ENCODE measurements around the gene SEMA5A. TPM values are rescaled to one million over a fixed set of nuclear protein-coding genes. Genes with fewer than 3 reads are reported as not detected.

The SEMA5A gene
- polyA plus RNA-seq, 1 donor (not counting 4 experiments of a cell fraction or from before 2014, with no cell fraction given) = 0.16 TPM

GRCh38 chr5:9537223-9538141 lies 8.4 kb downstream of the SEMA5A start:
- FAIRE-seq (no peak), DNase-seq (ENCODE audit: low read depth, low spot score) (no peak)
- no peaks in the 10 kb centered on the region for H3K79me2 ChIP-seq (ENCODE audit: control insufficient read depth, insufficient read depth, low read length)
- no peaks in the 10 kb centered on the region for H3K36me3 ChIP-seq (ENCODE audit: control insufficient read depth in 2 of 2, extremely low read depth in 1 of 2, insufficient read depth in 2 of 2, low read length in 2 of 2)
- no peaks in the 10 kb centered on the region for H4K20me1 ChIP-seq (ENCODE audit: control insufficient read depth, extremely low read depth, insufficient read depth, low read length)
- H3K4me2 ChIP-seq (ENCODE audit: control insufficient read depth, extremely low read depth, insufficient read depth, low read depth, low read length) = no peak overlapping the region
- TF ChIP-seq EZH2 (IDR thresholded peaks at IDR 0.05; ENCODE audit: low read length) (no peak), CTCF (optimal IDR thresholded peaks at IDR 0.05 in 1 of 3, IDR thresholded peaks at IDR 0.05 in 1 of 3, conservative IDR thresholded peaks at IDR 0.05 in 1 of 3; ENCODE audit: extremely low read depth in 1 of 3, insufficient read depth in 2 of 3, low read length in 3 of 3) (no peak)
- no peak overlapping the region for H3K9ac ChIP-seq (ENCODE audit: control insufficient read depth, extremely low read depth, insufficient read depth, low read length)
- H3K4me1 ChIP-seq (ENCODE audit: control insufficient read depth, extremely low read depth, insufficient read depth, low read length) = peaks cover 6% of the 10 kb centered on the region
- H3K4me3 ChIP-seq (ENCODE audit: control insufficient read depth in 2 of 3, extremely low read depth in 1 of 3, insufficient read depth in 2 of 3, low read depth in 1 of 3, low read length in 3 of 3) = no peak overlapping the region
- dilution Hi-C loops (cut with MboI; ENCODE audit: extremely low pct_ligation_motif_present, low sequenced_read_pairs) = no loop called here
- H3K27ac ChIP-seq (ENCODE audit: control insufficient read depth, insufficient read depth, low read length) = no peak overlapping the region
- no peak overlapping the region for H2AFZ ChIP-seq (ENCODE audit: control insufficient read depth, low read length)
- H3K9me3 ChIP-seq (ENCODE audit: control insufficient read depth, low read depth, low read length) = no peaks in the 10 kb centered on the region
- H3K9me1 ChIP-seq (ENCODE audit: control insufficient read depth, extremely low read depth, insufficient read depth, low read length) = no peaks in the 10 kb centered on the region
- H3K27me3 ChIP-seq (ENCODE audit: control insufficient read depth, extremely low read depth, insufficient read depth, low read length) = no peaks in the 10 kb centered on the region

- DNase-seq (ENCODE audit: low read depth, low spot score) (no peak), FAIRE-seq (no peak)
- dilution Hi-C loops (cut with MboI; ENCODE audit: extremely low pct_ligation_motif_present, low sequenced_read_pairs) = no loop called here
- Histone ChIP-seq H3K4me1 (ENCODE audit: control insufficient read depth, extremely low read depth, insufficient read depth, low read length) (peaks cover 6% of the 10 kb centered on the region), H3K79me2 (ENCODE audit: control insufficient read depth, insufficient read depth, low read length) (no peaks in the 10 kb centered on the region), H3K9me3 (ENCODE audit: control insufficient read depth, low read depth, low read length) (no peaks in the 10 kb centered on the region), H3K27ac (ENCODE audit: control insufficient read depth, insufficient read depth, low read length) (no peak overlapping the region), H3K4me2 (ENCODE audit: control insufficient read depth, extremely low read depth, insufficient read depth, low read depth, low read length) (no peak overlapping the region), H3K4me3 (ENCODE audit: control insufficient read depth in 2 of 3, extremely low read depth in 1 of 3, insufficient read depth in 2 of 3, low read depth in 1 of 3, low read length in 3 of 3) (no peak overlapping the region), H4K20me1 (ENCODE audit: control insufficient read depth, extremely low read depth, insufficient read depth, low read length) (no peaks in the 10 kb centered on the region), H3K36me3 (ENCODE audit: control insufficient read depth in 2 of 2, extremely low read depth in 1 of 2, insufficient read depth in 2 of 2, low read length in 2 of 2) (no peaks in the 10 kb centered on the region), H3K9ac (ENCODE audit: control insufficient read depth, extremely low read depth, insufficient read depth, low read length) (no peak overlapping the region), H3K27me3 (ENCODE audit: control insufficient read depth, extremely low read depth, insufficient read depth, low read length) (no peaks in the 10 kb centered on the region), H3K9me1 (ENCODE audit: control insufficient read depth, extremely low read depth, insufficient read depth, low read length) (no peaks in the 10 kb centered on the region), H2AFZ (ENCODE audit: control insufficient read depth, low read length) (no peak overlapping the region)
- TF ChIP-seq EZH2 (IDR thresholded peaks at IDR 0.05; ENCODE audit: low read length) = no peak
- TF ChIP-seq CTCF (optimal IDR thresholded peaks at IDR 0.05 in 1 of 3, IDR thresholded peaks at IDR 0.05 in 1 of 3, conservative IDR thresholded peaks at IDR 0.05 in 1 of 3; ENCODE audit: extremely low read depth in 1 of 3, insufficient read depth in 2 of 3, low read length in 3 of 3) = no peak
Measured at GRCh38 chr5:9536717-9537116, 9.2 kb downstream of the SEMA5A start.

Measured in keratinocyte (primary cell).